ENCODE measurements around the gene FAF1. TPM values are rescaled to one million over a fixed set of nuclear protein-coding genes. Genes with fewer than 3 reads are reported as not detected.

FAF1 gene
- total RNA-seq, 4 donors from 2014 or later, result 72.0 to 107 (median 92.0) TPM

DNA sequence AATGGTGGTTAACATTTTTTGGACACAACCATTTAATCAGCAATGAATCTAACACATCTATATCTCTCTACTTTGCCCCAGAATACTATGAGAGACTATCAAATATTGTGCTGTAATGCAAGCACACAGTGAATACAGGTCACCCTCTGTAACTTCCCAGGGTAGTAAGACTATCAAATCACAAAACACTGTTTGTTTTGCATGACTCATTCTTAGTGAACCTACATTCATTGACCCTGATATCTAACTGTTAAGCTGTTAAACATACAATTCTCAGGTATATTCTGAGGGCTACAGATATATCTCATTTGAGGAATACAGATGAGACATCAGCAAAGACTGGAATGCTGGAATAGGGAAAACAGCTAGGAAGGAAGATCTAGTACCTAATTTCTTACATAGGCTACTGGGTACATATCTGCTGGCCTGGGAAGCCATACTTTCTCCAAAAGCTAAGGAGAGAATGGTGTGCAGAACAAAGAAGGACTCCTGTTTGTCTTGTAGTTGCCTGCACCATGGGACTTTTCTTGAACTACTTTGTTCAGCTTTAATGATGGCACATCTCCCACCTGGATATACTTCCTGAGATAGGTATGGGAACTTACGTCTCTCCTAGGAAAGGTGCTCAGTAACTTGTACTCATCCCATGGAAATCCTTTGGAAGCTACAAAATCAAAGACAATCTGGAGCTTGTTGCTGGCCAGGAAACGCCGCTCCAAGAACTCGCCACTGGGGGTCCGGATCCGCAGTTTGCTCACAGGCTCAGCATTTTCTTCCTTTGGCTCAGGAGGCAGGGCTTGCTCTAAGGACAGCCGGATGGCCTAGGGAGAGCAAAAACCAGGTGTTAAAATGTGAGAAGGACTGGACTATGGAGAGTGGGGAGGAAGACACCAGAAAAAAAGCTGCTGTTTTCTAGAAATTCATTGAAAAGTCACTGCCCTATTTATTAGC lies 484.9 kb downstream of the FAF1 start:
- H3K4me1 ChIP-seq, result no peaks in the 10 kb centered on the region
- in situ Hi-C loops (cut with MboI; ENCODE audit: low sequenced_read_pairs in 4 of 4) (no loop called here), intact Hi-C loops (cut with DNase I; ENCODE audit: low total_unique reads) (no loop called here)
- no peak overlapping the region for H3K27ac ChIP-seq
- ATAC-seq (no peak), DNase-seq (no peak)
- peaks cover 3 to 21% of the 10 kb centered on the region in 2 donors for H3K36me3 ChIP-seq
- no peaks in the 10 kb centered on the region for H3K9me3 ChIP-seq
- TF ChIP-seq, protein P1, sequence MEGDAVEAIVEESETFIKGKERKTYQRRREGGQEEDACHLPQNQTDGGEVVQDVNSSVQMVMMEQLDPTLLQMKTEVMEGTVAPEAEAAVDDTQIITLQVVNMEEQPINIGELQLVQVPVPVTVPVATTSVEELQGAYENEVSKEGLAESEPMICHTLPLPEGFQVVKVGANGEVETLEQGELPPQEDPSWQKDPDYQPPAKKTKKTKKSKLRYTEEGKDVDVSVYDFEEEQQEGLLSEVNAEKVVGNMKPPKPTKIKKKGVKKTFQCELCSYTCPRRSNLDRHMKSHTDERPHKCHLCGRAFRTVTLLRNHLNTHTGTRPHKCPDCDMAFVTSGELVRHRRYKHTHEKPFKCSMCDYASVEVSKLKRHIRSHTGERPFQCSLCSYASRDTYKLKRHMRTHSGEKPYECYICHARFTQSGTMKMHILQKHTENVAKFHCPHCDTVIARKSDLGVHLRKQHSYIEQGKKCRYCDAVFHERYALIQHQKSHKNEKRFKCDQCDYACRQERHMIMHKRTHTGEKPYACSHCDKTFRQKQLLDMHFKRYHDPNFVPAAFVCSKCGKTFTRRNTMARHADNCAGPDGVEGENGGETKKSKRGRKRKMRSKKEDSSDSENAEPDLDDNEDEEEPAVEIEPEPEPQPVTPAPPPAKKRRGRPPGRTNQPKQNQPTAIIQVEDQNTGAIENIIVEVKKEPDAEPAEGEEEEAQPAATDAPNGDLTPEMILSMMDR (IDR thresholded peaks at IDR 0.05 in 4 of 5, conservative IDR thresholded peaks at IDR 0.05 in 1 of 5), result no peak
- no peak for TF ChIP-seq POLR2A (IDR thresholded peaks at IDR 0.05)
- H3K27me3 ChIP-seq, result no peaks in the 10 kb centered on the region
- H3K4me3 ChIP-seq, result no peak overlapping the region

DNA sequence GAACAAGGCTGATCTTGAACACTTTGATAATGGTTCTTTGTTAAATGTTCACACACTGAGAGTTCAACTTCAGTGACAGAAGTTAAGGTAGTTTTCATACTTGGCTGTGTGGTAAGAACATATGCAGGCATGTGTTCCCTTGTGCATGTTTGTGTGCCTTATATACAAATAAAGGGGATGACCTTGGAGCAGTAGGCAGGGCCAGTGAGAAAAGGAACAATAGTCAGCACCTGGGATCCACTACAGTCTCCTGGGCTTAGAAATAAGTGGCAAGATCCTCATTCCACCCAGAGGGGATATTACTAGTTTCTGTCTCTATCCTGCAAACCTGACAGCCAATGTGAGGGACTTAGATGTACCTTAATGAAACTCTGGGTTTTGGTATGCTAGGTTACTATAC lies 486.6 kb downstream of the FAF1 start:
- Histone ChIP-seq H3K9me3 (no peaks in the 10 kb centered on the region), H3K4me1 (no peaks in the 10 kb centered on the region), H3K4me3 (no peak overlapping the region), H3K27me3 (no peaks in the 10 kb centered on the region), H3K36me3 (peaks cover 3 to 28% of the 10 kb centered on the region in 2 donors), H3K27ac (no peak overlapping the region)
- ATAC-seq, result no peak
- no peak for DNase-seq
- in situ Hi-C loops (cut with MboI; ENCODE audit: low sequenced_read_pairs in 4 of 4), result no loop called here
- intact Hi-C loops (cut with DNase I; ENCODE audit: low total_unique reads), result no loop called here
- TF ChIP-seq POLR2A (IDR thresholded peaks at IDR 0.05), result no peak
- TF ChIP-seq, protein P1 (IDR thresholded peaks at IDR 0.05 in 4 of 5, conservative IDR thresholded peaks at IDR 0.05 in 1 of 5), result no peak

DNA sequence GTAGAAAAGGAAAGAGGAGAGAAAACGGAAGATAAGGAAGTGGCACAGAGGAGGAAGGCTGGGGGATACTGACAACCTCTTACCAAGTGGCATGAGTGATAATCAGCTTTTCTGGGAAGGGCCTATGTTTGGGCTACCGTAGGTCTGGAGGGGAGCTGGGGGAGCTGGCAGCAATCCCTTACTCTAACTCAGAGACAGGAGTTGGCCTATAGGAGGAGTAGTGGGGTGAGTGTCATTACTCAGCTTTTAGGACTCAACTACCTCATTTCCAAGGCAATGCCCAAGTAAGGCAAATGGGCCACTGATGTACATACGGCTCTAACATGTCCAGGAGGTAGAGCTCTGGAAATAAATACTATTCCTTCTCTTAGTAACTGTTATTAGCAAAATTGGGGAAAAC lies 488.1 kb downstream of the FAF1 start:
- H3K27ac ChIP-seq, result no peak overlapping the region
- in situ Hi-C loops (cut with MboI; ENCODE audit: low sequenced_read_pairs in 4 of 4), result no loop called here
- no peak for ATAC-seq
- no peaks in the 10 kb centered on the region for H3K27me3 ChIP-seq
- no peak for DNase-seq
- no peaks in the 10 kb centered on the region for H3K4me1 ChIP-seq
- H3K9me3 ChIP-seq, result no peaks in the 10 kb centered on the region
- TF ChIP-seq, protein P1 (IDR thresholded peaks at IDR 0.05 in 4 of 5, conservative IDR thresholded peaks at IDR 0.05 in 1 of 5), result no peak
- H3K36me3 ChIP-seq, result peaks cover 3 to 28% of the 10 kb centered on the region in 2 donors
- intact Hi-C loops (cut with DNase I; ENCODE audit: low total_unique reads), result no loop called here
- H3K4me3 ChIP-seq, result no peak overlapping the region

DNA sequence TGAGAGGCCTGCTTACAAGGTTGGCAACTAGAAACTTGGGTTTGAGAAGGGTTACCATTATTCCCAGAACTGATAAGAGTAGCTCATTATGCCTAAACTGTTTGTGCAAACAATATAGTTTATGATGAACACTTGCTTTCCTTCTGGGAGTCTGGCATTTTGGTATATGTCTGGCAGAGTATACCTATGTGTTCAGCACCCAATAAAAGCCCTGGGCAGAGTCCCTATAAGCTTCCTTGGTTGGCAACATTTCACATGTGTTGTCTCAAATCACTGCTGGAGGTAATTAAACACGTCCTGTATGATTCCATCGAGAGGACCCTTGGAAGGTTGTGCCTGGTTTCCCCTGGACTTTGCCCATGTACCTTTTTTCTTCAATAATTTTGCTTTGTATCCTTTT lies 497.1 kb downstream of the FAF1 start:
- TF ChIP-seq, protein P1 (IDR thresholded peaks at IDR 0.05 in 4 of 5, conservative IDR thresholded peaks at IDR 0.05 in 1 of 5), result no peak
- no peak for TF ChIP-seq POLR2A (IDR thresholded peaks at IDR 0.05)
- no peaks in the 10 kb centered on the region for H3K9me3 ChIP-seq
- DNase-seq (no peak), ATAC-seq (no peak)
- in situ Hi-C loops (cut with MboI; ENCODE audit: low sequenced_read_pairs in 4 of 4), result no loop called here
- no peaks in the 10 kb centered on the region for H3K27me3 ChIP-seq
- H3K27ac ChIP-seq, result no peak overlapping the region
- H3K4me3 ChIP-seq, result no peak overlapping the region
- no peaks in the 10 kb centered on the region for H3K36me3 ChIP-seq
- no peaks in the 10 kb centered on the region for H3K4me1 ChIP-seq
- intact Hi-C loops (cut with DNase I; ENCODE audit: low total_unique reads), result no loop called here
